DOHH2 (cell line): Measurements from ENCODE around the gene C1orf50.

Experiments
- H3F3A ChIP-seq: fragments of 200-600 bp; sonication (generic), shearing (Covaris generic); 2 replicates; pipeline ENCODE4 v1.6.0; 2016; ENCODE audit warnings: antibody characterized with exemption, mild to moderate bottlenecking; ENCODE audit not compliant: control insufficient read depth, insufficient read depth
- H3K27ac ChIP-seq: fragments of 200-600 bp; sonication (generic); 2 replicates; pipeline ENCODE4 v1.5.1; 2014; ENCODE audit warnings: low read depth, mild to moderate bottlenecking, low read length, moderate library complexity
- H3K27me3 ChIP-seq: fragments of 200-600 bp; sonication (generic); 2 replicates; pipeline ENCODE4 v1.6.1; 2014; ENCODE audit warnings: mild to moderate bottlenecking, low read length, mixed read lengths; ENCODE audit not compliant: control insufficient read depth
- H3K36me3 ChIP-seq: fragments of 200-600 bp; sonication (generic); 2 replicates; pipeline ENCODE4 v1.6.1; 2014; ENCODE audit warnings: mild to moderate bottlenecking, low read length, moderate library complexity, mixed read lengths; ENCODE audit not compliant: control insufficient read depth
- H3K4me1 ChIP-seq: fragments of 200-600 bp; sonication (generic); 2 replicates; pipeline ENCODE4 v1.6.1; 2014; ENCODE audit warnings: mild to moderate bottlenecking, low read length, mixed read lengths; ENCODE audit not compliant: control insufficient read depth
- H3K4me2 ChIP-seq: fragments of 200-600 bp; sonication (generic); 2 replicates; pipeline ENCODE4 v1.6.0; 2014; ENCODE audit warnings: mild to moderate bottlenecking, low read length, moderate library complexity
- H3K4me3 ChIP-seq: fragments of 200-600 bp; sonication (generic); 2 replicates; pipeline ENCODE4 v1.5.1; 2014; ENCODE audit warnings: mild to moderate bottlenecking, low read length, mixed read lengths
- H3K79me2 ChIP-seq: fragments of 200-600 bp; sonication (generic); 2 replicates; pipeline ENCODE4 v1.6.1; 2014; ENCODE audit warnings: mild to moderate bottlenecking, low read length, mixed read lengths; ENCODE audit not compliant: control insufficient read depth
- H3K9me2 ChIP-seq: fragments of 200-600 bp; sonication (generic); replicated peaks from 2 replicates; pipeline ENCODE4 v1.6.1; 2014; ENCODE audit warnings: mild to moderate bottlenecking, low read length, mixed read lengths; ENCODE audit not compliant: control insufficient read depth
- H3K9me3 ChIP-seq: fragments of 200-600 bp; sonication (generic); 2 replicates; pipeline ENCODE4 v1.6.1; 2014; ENCODE audit warnings: antibody characterized with exemption, low read length, mixed read lengths; ENCODE audit not compliant: control insufficient read depth, insufficient read depth
- H4K20me1 ChIP-seq: fragments of 200-600 bp; sonication (generic); 2 replicates; pipeline ENCODE4 v1.6.0; 2014; ENCODE audit warnings: low read depth, mild to moderate bottlenecking, antibody characterized with exemption, low read length, moderate library complexity; ENCODE audit not compliant: control insufficient read depth, insufficient read depth
- EZH2phosphoT487 ChIP-seq: fragments of 200-600 bp; sonication (generic); IDR thresholded peaks from 2 replicates; pipeline ENCODE4 v1.6.1; 2017; ENCODE audit warnings: borderline replicate concordance, mild to moderate bottlenecking, antibody characterized with exemption, low read length, moderate library complexity, mixed read lengths
- TF ChIP-seq, protein P1 (sequence below): fragments of 200-600 bp; sonication (generic); IDR thresholded peaks from one replicate; pipeline ENCODE4 v1.5.1; 2014; ENCODE audit warnings: antibody characterized with exemption, mild to moderate bottlenecking, low read depth, low read length; ENCODE audit not compliant: poor library complexity, severe bottlenecking

C1orf50 gene

GRCh38 chr1:42786097-42786496 lies 19.0 kb downstream of the C1orf50 start:
- Histone ChIP-seq H3K79me2 (no peaks in the 10 kb centered on the region), H4K20me1 (no peaks in the 10 kb centered on the region), H3K27ac (no peak overlapping the region), H3K4me1 (no peaks in the 10 kb centered on the region), H3K9me3 (no peaks in the 10 kb centered on the region), H3K4me2 (no peak overlapping the region), H3K27me3 (no peaks in the 10 kb centered on the region), H3F3A (no peaks in the 10 kb centered on the region), H3K4me3 (no peak overlapping the region), H3K9me2 (no peaks in the 10 kb centered on the region), H3K36me3 (peaks cover 4% of the 10 kb centered on the region)
- TF ChIP-seq EZH2phosphoT487: no peak
- TF ChIP-seq, protein P1, sequence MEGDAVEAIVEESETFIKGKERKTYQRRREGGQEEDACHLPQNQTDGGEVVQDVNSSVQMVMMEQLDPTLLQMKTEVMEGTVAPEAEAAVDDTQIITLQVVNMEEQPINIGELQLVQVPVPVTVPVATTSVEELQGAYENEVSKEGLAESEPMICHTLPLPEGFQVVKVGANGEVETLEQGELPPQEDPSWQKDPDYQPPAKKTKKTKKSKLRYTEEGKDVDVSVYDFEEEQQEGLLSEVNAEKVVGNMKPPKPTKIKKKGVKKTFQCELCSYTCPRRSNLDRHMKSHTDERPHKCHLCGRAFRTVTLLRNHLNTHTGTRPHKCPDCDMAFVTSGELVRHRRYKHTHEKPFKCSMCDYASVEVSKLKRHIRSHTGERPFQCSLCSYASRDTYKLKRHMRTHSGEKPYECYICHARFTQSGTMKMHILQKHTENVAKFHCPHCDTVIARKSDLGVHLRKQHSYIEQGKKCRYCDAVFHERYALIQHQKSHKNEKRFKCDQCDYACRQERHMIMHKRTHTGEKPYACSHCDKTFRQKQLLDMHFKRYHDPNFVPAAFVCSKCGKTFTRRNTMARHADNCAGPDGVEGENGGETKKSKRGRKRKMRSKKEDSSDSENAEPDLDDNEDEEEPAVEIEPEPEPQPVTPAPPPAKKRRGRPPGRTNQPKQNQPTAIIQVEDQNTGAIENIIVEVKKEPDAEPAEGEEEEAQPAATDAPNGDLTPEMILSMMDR: no peak

DNA sequence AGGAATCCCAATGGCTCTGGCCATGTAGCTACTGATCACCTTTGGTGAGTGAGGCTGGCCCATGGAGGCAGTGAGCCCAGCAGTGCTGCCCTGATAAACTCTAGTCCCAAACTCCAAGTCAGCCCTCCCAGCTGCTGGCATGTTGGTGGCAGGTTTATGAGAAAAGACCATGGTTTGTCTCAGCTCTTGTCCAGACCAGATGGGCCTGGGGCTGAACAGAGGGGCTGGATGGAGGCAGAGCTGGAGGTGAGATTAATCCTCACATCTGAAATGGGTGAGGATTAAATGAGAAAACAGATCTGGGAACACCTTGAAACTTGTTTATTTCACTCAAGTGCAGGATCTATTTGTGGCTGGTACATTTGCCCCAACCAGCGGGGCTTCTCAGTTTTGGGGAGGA lies 21.0 kb downstream of the C1orf50 start:
- TF ChIP-seq EZH2phosphoT487: no peak
- TF ChIP-seq, protein P1: no peak
- Histone ChIP-seq H3F3A (no peaks in the 10 kb centered on the region), H3K27ac (no peak overlapping the region), H3K4me2 (no peak overlapping the region), H3K4me1 (no peaks in the 10 kb centered on the region), H3K9me2 (no peaks in the 10 kb centered on the region), H3K79me2 (no peaks in the 10 kb centered on the region), H3K4me3 (no peak overlapping the region), H3K27me3 (no peaks in the 10 kb centered on the region), H3K36me3 (peaks cover 1% of the 10 kb centered on the region; the same call in 1 of the 2 replicates), H3K9me3 (no peaks in the 10 kb centered on the region), H4K20me1 (no peaks in the 10 kb centered on the region)

GRCh38 chr1:42793824-42794223 lies 26.8 kb downstream of the C1orf50 start:
- TF ChIP-seq, protein P1: no peak
- TF ChIP-seq EZH2phosphoT487: no peak
- H3K27ac ChIP-seq: no peak overlapping the region
- H4K20me1 ChIP-seq: no peaks in the 10 kb centered on the region
- H3K4me1 ChIP-seq: no peaks in the 10 kb centered on the region
- peaks cover 16% of the 10 kb centered on the region for H3K27me3 ChIP-seq
- H3K79me2 ChIP-seq: no peaks in the 10 kb centered on the region
- no peaks in the 10 kb centered on the region for H3K36me3 ChIP-seq
- no peak overlapping the region for H3K4me3 ChIP-seq
- no peaks in the 10 kb centered on the region for H3K9me2 ChIP-seq
- H3K4me2 ChIP-seq: no peak overlapping the region
- H3F3A ChIP-seq: no peaks in the 10 kb centered on the region
- H3K9me3 ChIP-seq: no peaks in the 10 kb centered on the region

GRCh38 chr1:42797414-42797813 lies 30.4 kb downstream of the C1orf50 start:
- no peak for TF ChIP-seq EZH2phosphoT487
- TF ChIP-seq, protein P1: no peak
- H3K27me3 ChIP-seq: peaks cover 25% of the 10 kb centered on the region
- H3F3A ChIP-seq: no peaks in the 10 kb centered on the region
- H3K36me3 ChIP-seq: no peaks in the 10 kb centered on the region
- H3K9me2 ChIP-seq: no peaks in the 10 kb centered on the region
- no peaks in the 10 kb centered on the region for H3K9me3 ChIP-seq
- no peaks in the 10 kb centered on the region for H4K20me1 ChIP-seq
- no peak overlapping the region for H3K27ac ChIP-seq
- no peak overlapping the region for H3K4me2 ChIP-seq
- no peak overlapping the region for H3K4me3 ChIP-seq
- H3K79me2 ChIP-seq: no peaks in the 10 kb centered on the region
- H3K4me1 ChIP-seq: no peaks in the 10 kb centered on the region
